Stimulated activated CD4-positive, alpha-beta T cell treated with anti-CD3 and anti-CD28 coated beads, TNF-alpha, amount 100 ng/mL, for 4 hours (primary cell): Measurements from ENCODE around the gene KDM5B.
"Not testable (repeated sequence)": the region's sequence is repeated elsewhere in the genome, so short reads cannot be mapped to it uniquely, and the experiment has no call there.

Experiments used
- DNase-seq, 3 experiments: peaks; one replicate each; pipeline ENCODE4 v3.0.0-alpha.2; 2020; ENCODE audit warnings: low read depth in 3 of 3

The KDM5B gene

DNA sequence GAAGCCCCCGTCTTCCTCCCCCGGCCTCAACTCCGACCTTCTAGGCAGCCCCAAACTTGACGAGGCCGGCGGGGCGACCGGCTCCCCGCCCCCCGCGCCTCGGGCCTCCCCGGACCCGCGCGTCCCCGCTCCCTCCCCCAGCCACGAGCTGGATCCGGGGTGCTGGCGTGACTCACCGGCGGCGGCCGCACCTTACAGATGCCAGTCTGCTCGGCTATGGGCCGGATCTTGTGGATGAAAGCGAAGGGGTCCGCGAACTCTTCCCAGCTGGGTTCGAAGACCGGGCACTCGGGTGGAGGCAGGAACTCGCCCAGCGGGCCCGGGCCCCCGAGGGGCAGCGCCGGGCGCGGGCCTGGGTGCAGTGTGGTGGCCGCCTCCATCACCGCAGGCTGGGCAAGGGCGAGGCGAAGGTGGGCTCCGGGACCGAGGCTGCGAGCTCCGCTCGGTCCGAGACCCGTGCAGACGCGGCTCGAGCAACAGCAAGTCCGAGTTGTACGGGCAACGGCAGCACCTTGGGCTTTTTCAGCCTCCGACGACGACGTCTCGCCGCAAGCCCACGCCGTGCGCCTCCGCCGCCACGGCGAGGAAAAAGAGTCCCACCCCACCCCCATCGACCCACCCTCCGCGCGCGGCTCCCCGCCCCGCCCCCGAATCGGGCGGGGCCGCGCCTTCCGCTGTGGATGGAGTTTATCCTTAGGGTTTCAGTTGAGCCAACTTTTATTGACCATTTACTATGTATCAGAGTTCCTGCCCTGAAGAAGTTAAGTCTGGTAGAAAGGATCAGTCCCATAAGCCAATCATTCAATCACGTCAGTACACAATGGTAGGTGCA, at the start of gene KDM5B:
KDM5B (minus strand) TSS at position 496 of the 832 bp plus-strand sequence; CDS start at position 380, 116 bp downstream.
- DNase-seq: peak; percentile 46 to 61 (median 53)

DNA sequence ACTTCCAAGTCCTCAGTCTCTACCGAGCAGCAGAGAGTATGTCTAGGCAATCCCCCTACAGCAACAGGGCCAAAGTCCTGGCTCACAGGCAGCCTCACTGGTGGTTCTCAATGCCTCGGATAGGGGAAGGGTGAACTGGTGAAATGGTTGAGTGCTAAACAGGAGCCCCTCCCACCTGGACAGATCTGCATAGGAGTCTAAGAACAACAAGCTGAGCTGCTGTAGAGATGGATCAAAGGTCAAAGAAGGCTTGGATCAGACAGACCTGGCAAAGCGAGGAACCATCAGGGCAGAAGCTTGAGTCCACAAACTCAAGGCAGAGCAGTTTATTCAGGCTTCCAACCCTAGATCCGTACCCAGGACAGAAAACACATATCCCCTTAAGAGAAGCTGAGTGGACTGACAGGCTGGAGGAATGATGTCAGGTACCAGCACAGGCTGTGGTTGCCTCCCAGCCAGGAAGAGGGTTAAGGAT, 49.0 kb upstream of the KDM5B start:
- no peak for DNase-seq

DNA sequence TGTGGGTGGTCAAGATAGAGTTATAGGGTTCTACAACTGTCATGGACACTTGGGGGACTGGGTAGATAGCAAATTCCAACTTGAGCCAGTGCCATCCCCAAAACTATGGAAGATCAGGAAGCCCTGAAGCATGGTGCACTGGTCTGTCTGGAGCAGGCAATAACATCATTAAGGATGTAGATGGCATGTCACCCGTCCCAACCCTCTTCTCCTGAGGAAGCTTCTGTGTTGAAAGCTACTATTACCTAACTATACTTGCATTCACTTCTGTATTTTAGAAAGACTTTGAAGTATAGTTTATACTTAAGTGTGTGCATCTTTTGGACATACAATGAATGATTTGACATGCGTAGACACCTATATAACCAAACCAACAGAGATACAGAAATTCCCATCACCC, 47.8 kb upstream of the KDM5B start:
- no peak for DNase-seq

DNA sequence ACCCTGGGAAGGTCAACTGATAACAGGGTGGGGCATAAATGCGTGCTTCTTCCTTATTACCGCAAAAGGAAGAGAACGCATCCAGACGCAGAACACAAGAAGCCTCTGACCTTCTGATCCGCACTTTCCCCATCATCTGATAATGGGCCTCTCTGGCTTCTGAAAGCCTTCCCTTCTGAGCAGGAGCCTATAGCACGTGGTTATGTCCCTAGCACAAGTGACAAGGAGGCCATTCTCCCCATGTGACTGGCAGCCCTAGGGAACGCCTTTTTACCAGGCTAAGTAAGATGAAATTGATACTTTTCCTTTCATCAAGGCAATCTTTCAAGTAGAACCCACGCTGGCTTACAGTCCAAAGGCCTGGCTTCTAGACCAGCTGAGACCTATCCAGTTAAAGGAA, 46.6 kb upstream of the KDM5B start:
- no peak for DNase-seq

DNA sequence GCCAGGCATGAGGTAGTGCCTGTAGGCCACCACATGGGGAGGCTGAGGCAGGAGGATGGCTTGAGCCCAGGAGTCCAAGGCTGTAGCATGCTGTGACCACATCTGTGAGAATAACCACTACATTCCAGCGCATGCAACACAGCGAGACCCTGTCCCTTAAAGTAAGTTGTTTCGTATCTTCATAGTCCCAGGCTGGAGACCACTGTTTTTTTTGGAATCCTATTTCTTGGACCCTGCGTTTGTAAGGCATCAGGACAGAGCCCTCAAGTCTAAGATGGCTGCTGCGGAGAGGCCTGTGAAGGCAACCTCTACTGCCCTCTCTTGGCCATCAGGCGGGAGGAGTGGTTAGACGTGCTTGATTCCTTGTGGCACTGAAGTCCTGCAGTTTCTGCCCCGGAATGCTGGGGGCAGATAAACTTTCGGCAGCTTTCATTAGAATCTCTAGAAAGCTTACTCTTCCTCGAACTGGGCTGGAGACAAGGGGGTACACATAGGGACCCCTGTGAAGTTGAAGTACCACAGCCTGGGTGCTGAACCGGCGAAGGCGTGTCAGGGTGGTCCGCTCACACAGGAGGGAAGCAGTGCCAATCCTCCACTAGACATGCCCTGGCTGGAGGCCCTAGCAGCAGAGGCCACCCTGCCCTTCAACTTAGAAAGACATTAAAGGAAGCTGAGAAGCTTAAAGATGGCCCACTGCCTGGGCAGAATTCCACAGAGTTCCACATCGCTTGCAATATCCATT, 44.1 kb upstream of the KDM5B start:
- DNase-seq: no peak

DNA sequence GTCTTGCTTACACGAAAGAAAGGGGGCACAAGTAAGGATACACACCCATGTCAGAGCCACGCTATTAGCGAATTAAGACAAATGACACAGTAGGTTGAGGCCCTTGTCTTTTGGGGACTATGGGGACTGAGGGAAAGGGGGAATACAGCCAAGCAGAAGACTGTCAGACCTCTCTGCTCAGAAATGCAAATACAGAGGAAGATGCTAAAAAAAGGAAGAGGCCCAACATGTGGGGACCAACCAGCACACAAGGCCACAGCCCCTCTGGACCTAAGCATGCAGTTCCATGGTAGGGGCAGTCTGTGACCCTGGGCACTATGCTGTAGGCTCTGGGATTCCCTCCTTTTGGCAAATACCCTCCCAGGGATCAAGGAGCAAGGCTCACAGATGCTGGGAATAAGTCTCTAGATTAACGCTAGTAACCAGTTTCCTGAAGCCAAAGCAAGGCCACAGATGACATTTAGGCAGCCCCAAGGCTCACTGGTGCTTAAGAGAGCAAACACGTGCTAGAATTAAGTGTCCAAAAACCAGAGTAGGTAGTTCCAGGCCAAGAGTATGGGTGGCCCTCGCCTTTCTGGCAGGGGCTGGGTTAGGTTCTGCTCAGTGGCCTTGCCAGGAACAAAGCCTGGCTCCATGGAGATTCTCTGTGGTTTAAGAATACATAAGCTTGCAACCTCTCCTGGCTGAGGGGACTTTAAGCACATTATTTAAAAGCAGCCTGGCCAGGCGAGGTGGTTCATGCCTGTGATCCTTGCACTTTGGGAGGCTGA, 42.6 kb upstream of the KDM5B start:
- no peak for DNase-seq

DNA sequence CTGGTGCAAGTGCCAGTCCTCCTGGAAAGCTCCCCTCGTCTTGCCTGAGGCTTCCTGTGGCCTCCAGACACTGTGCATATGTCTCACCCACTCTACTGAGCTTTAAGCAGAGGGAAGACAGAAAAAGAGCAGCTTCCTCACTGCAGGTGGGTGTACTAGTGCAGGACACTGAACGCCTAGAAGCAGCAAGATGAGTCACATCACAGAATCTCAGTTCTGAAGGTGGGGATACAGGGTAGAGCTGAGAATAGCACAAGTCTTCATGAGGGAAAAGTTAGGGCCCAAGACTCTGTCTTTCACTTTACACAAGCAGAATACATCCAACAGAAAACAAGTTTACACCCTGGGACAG, 39.9 kb upstream of the KDM5B start:
- no peak for DNase-seq

DNA sequence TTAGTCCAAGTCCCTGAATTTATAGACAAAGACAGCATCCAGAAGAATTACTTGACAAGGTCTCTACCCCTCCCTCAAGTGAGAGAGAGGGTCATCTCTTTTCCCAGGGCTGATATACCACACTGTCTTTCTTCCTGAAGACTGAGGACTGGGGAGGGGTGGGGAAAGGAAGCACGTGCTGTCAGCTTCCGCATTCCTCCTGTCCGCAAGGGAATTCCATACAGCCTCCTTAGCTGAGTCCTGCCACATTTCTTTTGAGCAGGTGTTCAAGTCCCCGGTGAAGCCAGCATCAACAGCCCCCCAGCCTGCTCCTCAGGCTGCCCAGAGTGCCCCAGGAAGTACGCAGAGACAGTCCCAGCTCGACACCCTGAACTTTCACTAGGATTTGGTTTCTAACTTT, 36.7 kb upstream of the KDM5B start:
- no peak for DNase-seq

DNA sequence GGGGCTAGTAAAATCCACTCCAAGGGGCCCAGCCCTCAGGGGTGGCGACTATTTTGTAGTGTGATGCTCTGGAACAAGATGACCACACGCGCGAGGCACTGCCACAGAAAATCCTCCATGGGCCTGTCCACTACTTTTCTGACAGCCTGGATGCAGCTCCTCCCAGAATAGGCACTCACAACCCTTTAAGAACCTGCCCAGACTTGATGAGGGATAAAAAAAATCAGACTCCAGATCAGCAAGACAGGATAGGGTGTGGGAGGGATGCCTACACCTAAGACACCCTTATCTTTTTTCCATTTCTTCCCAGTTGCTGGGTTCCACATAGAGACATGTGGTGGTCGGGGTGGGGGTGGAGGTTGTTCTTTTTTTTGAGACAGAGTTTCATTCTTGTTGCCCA, 36.0 kb upstream of the KDM5B start:
- no peak for DNase-seq

DNA sequence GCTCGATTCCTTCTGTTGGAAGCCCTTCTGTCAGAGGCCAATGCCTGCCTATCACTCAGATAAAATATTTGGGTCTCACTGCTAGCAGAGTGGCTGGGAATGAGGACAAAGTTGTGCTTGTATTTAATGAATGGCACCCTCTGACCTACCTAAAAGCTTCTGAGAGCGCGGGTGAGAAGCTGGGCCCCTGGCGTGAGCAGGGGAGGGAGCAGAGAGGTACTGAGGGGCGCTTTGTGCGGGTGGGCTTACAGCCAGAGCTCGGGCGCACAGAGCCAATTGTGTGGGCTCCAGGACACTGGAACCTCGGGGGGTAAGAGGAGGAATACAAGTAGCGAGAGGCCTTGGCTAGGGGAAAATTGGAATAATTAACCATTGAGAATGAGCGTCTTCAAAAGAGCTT, 34.9 kb upstream of the KDM5B start:
- no peak for DNase-seq

DNA sequence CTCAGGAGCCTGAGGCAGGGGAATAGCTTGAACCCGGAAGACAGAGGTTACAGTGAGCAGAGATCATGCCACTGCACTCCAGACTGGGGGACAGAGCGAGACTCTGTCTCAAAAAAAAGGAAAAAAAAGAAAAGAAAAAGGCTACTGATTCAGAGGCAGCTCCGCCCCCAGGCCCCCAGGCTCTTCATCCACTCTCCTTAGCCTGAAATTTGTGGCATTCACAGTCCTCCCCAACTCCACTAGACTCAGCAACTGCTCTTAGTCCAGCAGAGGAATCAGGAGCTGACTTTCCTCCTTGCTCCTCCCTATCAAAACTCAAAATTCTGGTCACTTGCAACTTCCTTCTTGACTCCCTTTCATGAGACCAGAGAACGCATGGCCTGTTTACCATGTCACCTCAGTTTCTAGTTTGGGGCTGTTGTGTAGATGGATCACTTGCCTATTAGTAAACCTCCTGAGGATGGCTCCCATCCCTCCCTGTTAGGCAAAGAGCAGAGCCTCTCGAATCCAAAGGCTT, 29.6 kb upstream of the KDM5B start:
- DNase-seq: no peak

DNA sequence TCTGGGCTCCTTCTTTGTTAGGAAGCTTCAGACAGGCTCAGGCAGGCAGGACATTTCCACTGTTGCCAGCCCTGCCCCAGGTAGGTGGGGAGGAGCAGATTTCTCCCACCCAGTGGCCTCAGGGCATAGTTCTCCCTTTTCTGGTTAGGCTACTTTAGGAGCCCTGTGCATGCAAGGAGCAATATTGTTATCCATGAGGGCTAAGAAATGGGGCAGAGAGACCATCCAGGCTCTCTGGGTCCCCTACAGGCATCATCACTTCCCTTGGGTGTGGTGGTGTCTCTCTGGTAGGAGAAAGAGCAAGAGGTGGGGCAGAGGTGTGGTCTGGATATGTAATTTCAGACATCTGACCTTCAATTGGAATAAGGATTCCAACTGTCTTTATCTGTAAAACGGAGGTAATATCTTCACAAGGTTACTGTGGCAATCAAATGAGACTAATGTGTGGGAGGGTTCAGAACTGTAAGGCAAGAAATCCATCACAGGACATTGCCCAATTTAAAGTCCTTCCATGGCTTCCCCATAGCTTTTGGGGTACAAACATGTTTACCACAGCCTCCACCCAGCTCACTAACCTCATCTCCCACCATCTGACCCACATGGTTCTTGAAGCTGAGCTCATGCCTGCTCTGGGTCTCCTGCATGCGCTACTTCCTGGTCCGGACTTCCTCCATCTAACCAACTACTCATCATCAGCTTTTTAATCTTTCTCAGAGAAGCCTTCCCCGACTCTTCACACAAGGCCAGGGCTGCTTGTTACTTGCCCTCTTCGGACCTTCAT, 28.6 kb upstream of the KDM5B start:
- no peak for DNase-seq

DNA sequence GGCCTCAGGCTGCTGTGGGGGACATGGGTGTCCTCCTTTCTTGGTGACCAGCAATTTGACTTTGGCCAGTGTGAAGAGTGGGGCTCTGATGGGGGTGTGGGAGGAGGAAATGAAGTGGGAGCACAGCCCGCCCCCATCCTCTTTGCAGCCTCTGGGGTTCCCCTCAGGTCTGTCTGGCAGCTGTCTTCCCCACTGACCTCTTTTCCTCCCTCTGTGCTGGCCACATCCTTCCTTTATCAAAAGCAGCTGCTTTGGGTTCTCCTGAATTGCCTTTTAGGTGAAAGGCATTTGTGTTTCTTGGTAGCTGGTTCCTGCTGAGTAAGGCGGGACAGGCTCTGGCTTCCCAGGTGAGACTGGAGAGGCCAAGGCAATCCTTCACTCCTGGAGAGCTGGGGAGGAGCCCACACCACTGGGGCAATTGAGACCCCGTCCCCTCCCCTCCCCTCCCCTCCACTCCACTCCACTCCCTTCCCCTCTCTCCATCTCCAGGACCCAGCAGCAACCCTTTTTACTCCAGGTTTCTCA, 27.4 kb upstream of the KDM5B start:
- no peak for DNase-seq

DNA sequence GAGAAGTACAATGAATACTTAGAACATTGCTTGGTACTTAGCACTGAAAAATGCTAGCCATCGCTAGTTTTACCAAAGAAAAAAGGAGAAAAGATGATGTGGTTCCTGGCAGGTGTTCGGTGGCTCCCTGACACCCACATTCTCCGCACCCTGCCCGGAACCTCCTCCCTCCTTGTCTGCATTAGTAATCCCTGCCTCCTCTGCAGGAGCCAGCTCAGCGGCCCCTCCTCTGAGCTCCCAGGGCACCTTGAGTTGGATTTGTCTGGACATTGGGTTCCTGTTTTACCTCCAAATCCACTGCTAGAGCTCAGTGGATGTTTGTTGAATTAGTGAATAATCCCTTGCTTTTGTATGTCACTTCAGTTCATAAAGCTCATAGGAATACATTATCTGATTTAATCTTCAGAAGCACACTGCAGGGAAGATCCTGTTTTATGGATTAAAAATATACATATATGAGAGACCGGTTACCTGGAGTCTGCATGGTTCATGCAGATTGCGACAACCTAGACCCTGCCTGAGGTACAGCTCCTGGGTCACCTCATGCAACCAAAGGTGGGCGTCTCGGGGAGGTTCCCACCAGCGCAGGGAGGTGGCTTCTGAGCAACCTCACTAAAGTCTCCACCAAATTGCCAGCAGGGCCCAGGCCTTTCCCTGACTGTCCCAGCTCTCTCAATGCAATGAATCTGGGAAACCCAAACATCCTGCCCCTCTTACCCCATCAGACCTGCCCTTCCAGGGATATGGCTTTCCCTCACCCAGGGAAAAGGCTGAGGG, 26.7 kb upstream of the KDM5B start:
- no peak for DNase-seq

DNA sequence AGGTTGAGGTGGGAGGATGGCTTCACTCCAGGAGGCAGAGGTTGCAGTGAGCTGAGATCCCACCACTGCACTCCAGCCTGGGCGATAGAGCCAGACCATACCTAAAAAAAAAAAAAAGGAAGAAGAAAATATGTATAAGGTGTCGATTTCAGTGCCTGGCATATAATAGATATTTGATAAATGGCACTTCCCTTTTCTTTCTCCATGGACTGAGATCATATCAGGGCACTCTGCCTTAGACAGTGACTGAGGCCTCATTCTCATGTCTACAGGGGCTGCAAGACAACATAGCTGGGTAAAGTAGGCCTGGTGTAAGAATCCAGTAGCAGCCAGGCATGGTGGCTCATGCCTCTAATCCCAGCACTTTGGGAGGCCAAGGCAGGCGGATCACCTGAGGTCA, 23.7 kb upstream of the KDM5B start:
- DNase-seq: no peak

DNA sequence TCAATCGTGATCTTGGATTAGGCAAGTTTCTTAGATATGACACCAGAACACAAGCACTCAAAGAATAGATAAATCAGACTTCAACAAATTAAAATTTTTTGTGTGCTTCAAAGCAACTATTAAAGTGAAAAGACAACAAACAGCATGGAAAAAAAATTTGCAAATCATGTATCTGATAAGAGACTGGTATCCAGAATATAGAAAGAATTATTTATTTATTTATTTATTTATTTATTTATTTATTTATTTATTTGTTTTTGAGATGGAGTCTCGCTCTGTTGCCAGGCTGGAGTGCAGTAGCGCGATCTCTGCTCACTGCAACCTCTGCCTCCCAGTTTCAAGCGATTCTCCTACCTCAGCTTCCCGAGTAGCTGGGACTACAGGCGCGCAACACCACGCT, 21.0 kb upstream of the KDM5B start:
- not testable (repeated sequence) for DNase-seq

DNA sequence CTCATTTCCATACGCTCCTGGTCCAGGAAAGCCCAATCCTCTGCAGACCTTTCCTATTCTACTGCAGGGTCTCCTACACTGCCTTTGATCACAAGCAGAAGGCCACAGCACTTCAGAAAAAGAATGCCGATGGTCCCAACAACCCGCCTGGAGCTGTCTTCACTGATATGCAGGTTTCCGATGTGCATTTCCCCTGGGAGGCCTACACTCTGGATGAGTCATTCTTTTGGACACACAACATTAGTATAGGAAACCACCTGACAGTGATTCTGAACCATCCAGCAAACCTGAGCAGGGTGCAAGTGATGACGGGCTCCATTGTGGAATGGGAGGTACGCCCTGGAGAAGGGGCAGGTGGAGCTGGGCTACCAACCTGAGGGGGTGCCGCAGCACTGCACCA, 17.5 kb upstream of the KDM5B start:
- DNase-seq: no peak

DNA sequence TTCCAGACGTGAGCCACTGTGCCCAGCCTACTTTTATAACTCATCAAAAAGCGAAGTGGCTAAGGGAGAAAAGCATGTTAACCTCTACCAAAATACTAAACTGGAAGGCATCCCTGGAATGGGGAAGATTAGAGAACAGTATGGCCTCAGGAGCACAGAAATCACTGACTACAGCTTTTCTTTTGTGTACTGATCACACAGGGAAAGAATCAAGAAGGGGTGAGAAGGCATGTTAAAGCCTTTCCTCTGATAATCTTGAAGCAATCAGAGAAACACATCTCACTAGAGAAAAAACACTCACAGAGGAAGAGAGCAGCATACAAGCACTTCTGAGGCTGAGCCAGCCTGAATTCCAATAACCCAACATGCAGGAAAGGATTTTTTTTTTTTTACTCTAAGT, 13.2 kb upstream of the KDM5B start:
- DNase-seq: no peak

DNA sequence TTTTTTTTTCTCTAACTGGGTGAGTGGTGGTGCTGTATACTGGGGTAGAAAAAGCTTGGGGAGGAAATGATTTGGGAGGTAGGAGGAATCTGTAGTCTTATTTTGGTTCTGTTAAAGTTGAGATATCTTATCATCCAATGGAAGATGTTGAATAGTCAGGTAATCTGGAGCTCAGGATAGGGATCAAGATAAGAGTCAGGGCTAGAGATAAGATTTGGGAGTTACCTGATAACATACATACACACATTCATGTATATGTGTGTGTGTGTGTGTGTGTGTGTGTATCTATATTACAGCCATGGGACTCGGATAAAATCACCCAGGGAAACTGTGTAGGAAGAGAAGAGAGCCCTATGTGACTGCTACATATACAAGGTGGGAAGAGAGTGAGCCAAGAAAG, 10.6 kb upstream of the KDM5B start:
- DNase-seq: no peak

DNA sequence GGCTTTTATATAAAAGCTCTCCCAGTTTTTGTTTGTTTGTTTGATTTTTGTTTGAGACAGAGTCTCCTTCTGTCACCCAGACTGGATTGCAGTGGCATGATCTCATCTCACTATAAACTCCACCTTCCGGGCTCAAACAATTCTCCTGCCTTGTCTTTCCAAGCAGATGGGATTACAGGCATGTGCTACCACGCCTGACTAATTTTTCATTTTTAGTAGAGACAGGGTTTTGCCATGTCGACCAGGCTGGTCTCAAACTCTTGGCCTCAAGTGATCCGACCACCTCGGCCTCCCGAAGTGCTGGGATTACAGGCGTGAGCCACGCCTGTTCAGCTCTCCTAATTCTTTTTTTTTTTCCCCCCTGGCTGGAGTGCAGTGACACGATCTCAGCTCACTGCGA, 6.9 kb upstream of the KDM5B start:
- DNase-seq: no peak
